Testis (tissue), 3 donors: ENCODE data around the gene MYH9. TPM values are rescaled to one million over a fixed set of nuclear protein-coding genes. Genes with fewer than 3 reads are reported as not detected.

ENCODE experiments used
- DNase-seq: peaks from one replicate; pipeline ENCODE4 v3.0.0-alpha.2; 2019
- H3K27ac ChIP-seq, 2 donors: fragments of 200-600 bp; sonication (generic); one replicate each; pipeline ENCODE4 v1.5.1; 2019
- H3K27me3 ChIP-seq: fragments of 200-600 bp; sonication (generic); one replicate; pipeline ENCODE4 v1.5.1; 2019
- H3K36me3 ChIP-seq: fragments of 200-600 bp; sonication (generic); one replicate; pipeline ENCODE4 v1.5.1; 2017; ENCODE audit warnings: low read depth; ENCODE audit errors: missing control alignments
- H3K4me1 ChIP-seq: fragments of 200-600 bp; sonication (generic); one replicate; pipeline ENCODE4 v1.5.1; 2019
- H3K4me3 ChIP-seq, 2 donors: fragments of 200-600 bp; sonication (generic); one replicate each; pipeline ENCODE4 v1.5.1; 2017 to 2019
- H3K9me3 ChIP-seq: fragments of 200-600 bp; sonication (generic); one replicate; pipeline ENCODE4 v1.5.1; 2017
- CTCF ChIP-seq, 3 experiments: fragments of 450-650 bp in 2 of 3; fragments of 200-600 bp in 1 of 3; sonication (generic) in 1 of 3; IDR thresholded peaks; one replicate each; pipeline ENCODE4 v1.5.1; 2016 to 2019; ENCODE audit warnings: antibody characterized with exemption in 3 of 3, mild to moderate bottlenecking in 2 of 3, moderate library complexity in 1 of 3
- POLR2A ChIP-seq: fragments of 450-650 bp; IDR thresholded peaks from one replicate; pipeline ENCODE4 v1.6.1; 2017; ENCODE audit warnings: antibody characterized with exemption, mild to moderate bottlenecking, moderate library complexity
- WGBS, 2 donors: methylation state at CpG; one replicate each; pipeline ENCODE4 v1.1.5; 2018; 5-methylcytosine and 5-hydroxymethylcytosine counted together
- intact Hi-C: fragments of 100-400 bp; cut with DNase I; formaldehyde crosslinking; loops from one replicate; pipeline ENCODE4 v1.15.1; 2023; ENCODE audit warnings: low total_unique reads
- polyA plus RNA-seq: library from polyadenylated mRNA; stranded (reverse); fragments of 350-450 nt; fragmentation: Illumina TruSeq; extraction: RNeasy Lipid Tissue Mini Kit (QIAGEN cat#74804); gene quantifications from one replicate; pipeline ENCODE4 v1.2.3, GENCODE V29; 2014; ENCODE audit warnings: low read depth, low replicate concordance; ENCODE audit not compliant: insufficient read depth
- total RNA-seq, 2 donors: library from RNA; depleted of rRNA; stranded (reverse); fragments of >200 nt; gene quantifications; one replicate each; pipeline ENCODE4 v1.2.3, GENCODE V29; 2016

Gene MYH9
- total and polyA plus RNA-seq, 3 donors from 2014 or later = 129 to 146 (median 141) TPM

- TF ChIP-seq POLR2A = no peak
- TF ChIP-seq CTCF (IDR thresholded peaks at IDR 0.05) = no peak
- no peaks in the 10 kb centered on the region for H3K9me3 ChIP-seq
- H3K27ac ChIP-seq = no peak overlapping the region
- WGBS, 2 donors = 92 to 93% methylated on average over 19 to 20 of the region's 20 CpGs
- H3K27me3 ChIP-seq = no peaks in the 10 kb centered on the region
- no peak overlapping the region for H3K4me3 ChIP-seq
- no peak for DNase-seq
- peaks cover 21% of the 10 kb centered on the region for H3K4me1 ChIP-seq
- H3K36me3 ChIP-seq = no peaks in the 10 kb centered on the region
- intact Hi-C loops = loop anchor here (10.0 kb wide), 1 partner anchor 93 kb away; no protein-coding TSS in a partner anchor
Measured at GRCh38 chr22:36287881-36288515, 99.8 kb downstream of the MYH9 start.

DNA sequence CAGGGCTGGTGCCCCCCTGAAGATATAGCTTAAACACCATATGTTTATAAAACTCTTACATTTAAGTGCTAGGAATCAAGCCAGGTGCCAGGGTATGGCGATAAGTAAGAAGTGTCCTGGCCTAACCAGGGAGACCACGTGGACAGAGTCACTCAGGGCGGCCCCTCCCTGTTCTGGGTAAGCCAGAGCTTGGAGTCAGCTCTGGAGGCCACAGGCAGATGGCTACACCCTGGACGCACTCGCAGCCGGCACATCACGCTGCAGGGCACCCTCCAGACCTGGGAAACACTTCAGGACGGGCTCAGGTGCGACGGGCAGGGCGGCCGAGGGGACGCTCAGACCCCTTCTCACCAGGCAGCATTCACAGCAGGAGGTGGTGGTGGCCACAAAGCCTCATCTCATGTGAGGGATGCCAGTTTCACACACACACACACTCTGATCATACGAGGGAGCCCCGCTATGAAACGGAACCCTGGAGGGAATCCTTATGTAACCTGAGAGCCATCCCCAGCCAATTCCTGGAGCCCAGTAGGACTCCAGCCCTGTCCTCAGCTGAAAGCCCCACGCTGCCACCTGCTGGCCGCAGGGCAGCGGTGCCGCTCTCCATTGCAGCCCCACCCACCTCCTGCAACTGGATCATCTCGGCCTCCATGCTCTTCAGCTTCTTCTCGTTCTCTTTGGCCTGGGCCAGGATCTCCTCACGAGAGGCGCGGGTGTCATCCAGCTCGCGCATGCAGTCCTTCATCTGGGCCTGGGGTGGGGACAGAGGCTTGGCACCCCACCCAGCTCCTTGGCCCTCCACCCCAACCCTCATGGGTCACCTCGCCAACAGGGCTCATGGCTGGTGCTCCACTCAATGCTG is 101.4 kb downstream of the MYH9 start:
- H3K4me3 ChIP-seq = no peak overlapping the region

DNA sequence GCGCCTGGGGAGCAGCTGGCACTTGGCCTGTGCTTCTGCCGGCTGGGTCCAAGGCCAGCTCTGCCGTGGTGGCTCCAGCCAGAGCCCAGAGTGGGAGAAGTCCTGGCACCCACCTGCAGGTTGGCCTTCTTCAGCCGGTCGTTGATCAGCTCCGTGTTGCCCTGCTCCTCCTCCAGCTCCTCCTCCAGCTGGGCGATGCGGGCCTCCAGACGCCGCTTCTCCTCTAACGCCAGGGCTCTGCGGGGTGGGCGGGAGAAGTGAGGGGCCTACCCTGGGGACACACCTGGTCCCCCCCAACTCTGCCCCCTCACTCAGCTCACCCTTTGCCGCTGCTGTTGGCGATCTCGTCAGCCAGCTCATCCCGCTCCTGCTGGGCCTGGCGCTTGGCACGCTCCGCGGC is 102.2 kb downstream of the MYH9 start:
- no peak for TF ChIP-seq POLR2A
- TF ChIP-seq CTCF (IDR thresholded peaks at IDR 0.05) = no peak
- peak; percentile 54 for DNase-seq
- 44 to 83% methylated on average over 18 to 21 of the region's 21 CpGs for WGBS, 2 donors
- intact Hi-C loops = loop anchor here (10.0 kb wide), 1 partner anchor 91 kb away; no protein-coding TSS in a partner anchor
- H3K36me3 ChIP-seq = no peaks in the 10 kb centered on the region
- H3K4me3 ChIP-seq = no peak overlapping the region
- H3K27me3 ChIP-seq = no peaks in the 10 kb centered on the region
- H3K4me1 ChIP-seq = peaks cover 21% of the 10 kb centered on the region
- no peaks in the 10 kb centered on the region for H3K9me3 ChIP-seq
- peak overlapping the region; percentile 60 to 71 for H3K27ac ChIP-seq

More for the DNA sequence above, 101.4 kb downstream of the MYH9 start:
- 54 to 63% methylated on average over 17 to 28 of the region's 28 CpGs for WGBS, 2 donors
- DNase-seq = peak; percentile 88
- TF ChIP-seq POLR2A (no peak), CTCF (IDR thresholded peaks at IDR 0.05) (peak; percentile 92 to 94 (median 92))
- no peaks in the 10 kb centered on the region for H3K9me3 ChIP-seq
- H3K4me1 ChIP-seq = peaks cover 21% of the 10 kb centered on the region
- peak overlapping the region; percentile 60 to 71 for H3K27ac ChIP-seq
- no peaks in the 10 kb centered on the region for H3K27me3 ChIP-seq
- H3K36me3 ChIP-seq = no peaks in the 10 kb centered on the region
- intact Hi-C loops = loop anchor here (10.0 kb wide), 1 partner anchor 92 kb away; no protein-coding TSS in a partner anchor

- intact Hi-C loops = loop anchor here (10.0 kb wide), 1 partner anchor 90 kb away; no protein-coding TSS in a partner anchor
- no peaks in the 10 kb centered on the region for H3K9me3 ChIP-seq
- peaks cover 21% of the 10 kb centered on the region for H3K4me1 ChIP-seq
- DNase-seq = peak; percentile 75
- WGBS, 2 donors = 47 to 57% methylated on average over 10 to 12 of the region's 12 CpGs
- no peak overlapping the region for H3K4me3 ChIP-seq
- H3K36me3 ChIP-seq = no peaks in the 10 kb centered on the region
- H3K27ac ChIP-seq = peak overlapping the region; percentile 24 to 71
- H3K27me3 ChIP-seq = no peaks in the 10 kb centered on the region
- TF ChIP-seq CTCF (IDR thresholded peaks at IDR 0.05) (no peak), POLR2A (no peak)
Measured at GRCh38 chr22:36285017-36285416, 102.8 kb downstream of the MYH9 start.
